GM12875 (cell line): ENCODE data around the gene PPM1K.
"Not testable (repeated sequence)": the region's sequence is repeated elsewhere in the genome, so short reads cannot be mapped to it uniquely, and the experiment has no call there.

Experiments used
- H3K4me3 ChIP-seq: one replicate; pipeline ENCODE4 v1.5.1; 2011; ENCODE audit warnings: low read depth, low read length, control low read depth
- CTCF ChIP-seq: IDR thresholded peaks from 2 replicates; pipeline ENCODE4 v1.5.1; 2011; ENCODE audit warnings: low read depth, mild to moderate bottlenecking, control low read depth, inconsistent platforms, low read length, moderate library complexity, borderline replicate concordance; ENCODE audit not compliant: insufficient read depth

The PPM1K gene

GRCh38 chr4:88315460-88316017, 31.2 kb upstream of the PPM1K start:
- no peak overlapping the region for H3K4me3 ChIP-seq
- no peak for TF ChIP-seq CTCF

GRCh38 chr4:88313088-88313624, 28.8 kb upstream of the PPM1K start:
- not testable (repeated sequence) for H3K4me3 ChIP-seq

- H3K4me3 ChIP-seq = no peak overlapping the region
- no peak for TF ChIP-seq CTCF
Measured at GRCh38 chr4:88308587-88308986, 24.2 kb upstream of the PPM1K start.

- TF ChIP-seq CTCF = no peak
- H3K4me3 ChIP-seq = no peak overlapping the region
Measured at GRCh38 chr4:88297725-88298454, 13.5 kb upstream of the PPM1K start.

GRCh38 chr4:88297212-88297516, 12.8 kb upstream of the PPM1K start:
- H3K4me3 ChIP-seq = no peak overlapping the region
- TF ChIP-seq CTCF = no peak

GRCh38 chr4:88296413-88297211, 12.3 kb upstream of the PPM1K start:
- TF ChIP-seq CTCF = no peak
- no peak overlapping the region for H3K4me3 ChIP-seq

GRCh38 chr4:88295656-88296055, 11.3 kb upstream of the PPM1K start:
- no peak for TF ChIP-seq CTCF
- H3K4me3 ChIP-seq = no peak overlapping the region
